Activated CD8-positive, alpha-beta T cell treated with anti-CD3 and anti-CD28 coated beads for 36 hours (primary cell): Measurements from ENCODE around the gene RABGGTB. TPM values are rescaled to one million over a fixed set of nuclear protein-coding genes. Genes with fewer than 3 reads are reported as not detected.

Source experiments
- ATAC-seq: fragments of 200-7000 bp; cut with Tn5 transposase; one replicate; pipeline ENCODE4 v1.10.0; 2021; ENCODE audit warnings: mild to moderate bottlenecking, moderate library complexity
- CTCF ChIA-PET: fragments of 350-600 bp; sonication (Branson Sonifier 250); formaldehyde crosslinking; loops from one replicate; lab custom pipeline; 2021; ENCODE audit warnings: antibody characterized with exemption; lab: Charles Lee
- POLR2A ChIA-PET: fragments of 350-600 bp; sonication (Branson Sonifier 250); formaldehyde crosslinking; loops from one replicate; lab custom pipeline; 2021; ENCODE audit warnings: antibody characterized with exemption; lab: Charles Lee
- DNase-seq: peaks from one replicate; pipeline ENCODE4 v3.0.0-alpha.2; 2020
- H3K27ac Mint-ChIP-seq: one replicate; pipeline ENCODE4 v1.8.0; 2021; ENCODE audit warnings: mild to moderate bottlenecking, mixed read lengths
- H3K27me3 Mint-ChIP-seq: one replicate; pipeline ENCODE4 v1.8.0; 2021; ENCODE audit warnings: mixed read lengths
- H3K36me3 Mint-ChIP-seq: one replicate; pipeline ENCODE4 v1.8.0; 2021; ENCODE audit warnings: low read depth, mixed read lengths
- H3K4me1 Mint-ChIP-seq: one replicate; pipeline ENCODE4 v1.8.0; 2021; ENCODE audit warnings: low read depth, mixed read lengths
- H3K4me3 Mint-ChIP-seq: one replicate; pipeline ENCODE4 v1.8.0; 2021; ENCODE audit warnings: mild to moderate bottlenecking, moderate library complexity, mixed read lengths
- H3K9me3 Mint-ChIP-seq: one replicate; pipeline ENCODE4 v1.8.0; 2021; ENCODE audit warnings: mixed read lengths
- CTCF ChIP-seq: fragments of 200-600 bp; IDR thresholded peaks from one replicate; pipeline ENCODE4 v1.8.0; 2022; ENCODE audit warnings: antibody characterized with exemption, mild to moderate bottlenecking
- intact Hi-C: fragments of 100-400 bp; cut with micrococcal nuclease; formaldehyde crosslinking; loops from one replicate; pipeline ENCODE4 v1.10.0; 2022
- total RNA-seq, 2 experiments: library from RNA; stranded (reverse); gene quantifications; one replicate each; pipeline ENCODE4 v1.2.3, GENCODE V29; 2021

The RABGGTB gene
- total RNA-seq, 2 experiments from 2014 or later, result 170 to 173 TPM

GRCh38 chr1:75764057-75764655 is 21.9 kb upstream of the RABGGTB start:
- Mint-ChIP-seq H3K9me3 (no peaks in the 10 kb centered on the region), H3K27me3 (no peaks in the 10 kb centered on the region), H3K27ac (no peak overlapping the region), H3K4me1 (no peaks in the 10 kb centered on the region), H3K4me3 (no peak overlapping the region), H3K36me3 (peaks cover 6% of the 10 kb centered on the region)
- intact Hi-C loops, result no loop called here
- CTCF ChIA-PET, result interaction anchor here (0.6 kb wide), 1 partner anchor 11 kb away, joined by 3 read pairs; no protein-coding TSS in a partner anchor
- POLR2A ChIA-PET, result no interaction called here
- no peak for TF ChIP-seq CTCF
- DNase-seq (no peak), ATAC-seq (no peak)

GRCh38 chr1:75765697-75766355 is 20.2 kb upstream of the RABGGTB start:
- Mint-ChIP-seq H3K9me3 (no peaks in the 10 kb centered on the region), H3K4me1 (no peaks in the 10 kb centered on the region), H3K4me3 (no peak overlapping the region), H3K36me3 (peaks cover 3% of the 10 kb centered on the region), H3K27me3 (no peaks in the 10 kb centered on the region), H3K27ac (no peak overlapping the region)
- ChIA-PET CTCF (no interaction called here), POLR2A (no interaction called here)
- ATAC-seq, result no peak
- TF ChIP-seq CTCF, result no peak
- no peak for DNase-seq
- intact Hi-C loops, result no loop called here

- no peak for DNase-seq
- H3K4me1 Mint-ChIP-seq, result no peaks in the 10 kb centered on the region
- no peak for ATAC-seq
- TF ChIP-seq CTCF, result no peak
- intact Hi-C loops, result no loop called here
- no peak overlapping the region for H3K27ac Mint-ChIP-seq
- H3K27me3 Mint-ChIP-seq, result no peaks in the 10 kb centered on the region
- no peaks in the 10 kb centered on the region for H3K36me3 Mint-ChIP-seq
- no peaks in the 10 kb centered on the region for H3K9me3 Mint-ChIP-seq
- H3K4me3 Mint-ChIP-seq, result no peak overlapping the region
- ChIA-PET POLR2A (interaction anchor here (2.9 kb wide), 1 partner anchor 19 kb away, joined by 10 read pairs; the partner anchor contains the start of gene RABGGTB), CTCF (no interaction called here)
Observed at GRCh38 chr1:75768016-75768415, 18.0 kb upstream of the RABGGTB start.

GRCh38 chr1:75770761-75771160 is 15.3 kb upstream of the RABGGTB start:
- H3K4me3 Mint-ChIP-seq, result no peak overlapping the region

More at GRCh38 chr1:75770761-75771160, 15.3 kb upstream of the RABGGTB start:
- Mint-ChIP-seq H3K27me3 (peaks cover 3% of the 10 kb centered on the region), H3K9me3 (no peaks in the 10 kb centered on the region), H3K4me1 (no peaks in the 10 kb centered on the region), H3K27ac (no peak overlapping the region), H3K36me3 (no peaks in the 10 kb centered on the region)
- DNase-seq (no peak), ATAC-seq (no peak)
- ChIA-PET POLR2A (no interaction called here), CTCF (no interaction called here)
- no peak for TF ChIP-seq CTCF
- intact Hi-C loops, result no loop called here
